Upper lobe of left lung (tissue), 6 donors: ENCODE results near the gene CNR2. TPM values are rescaled to one million over a fixed set of nuclear protein-coding genes. Genes with fewer than 3 reads are reported as not detected.
A peak's percentile ranks its signal among the peaks of the same experiment; 100 is the strongest.

Experiments used
- ATAC-seq, 2 donors: fragments of 200-7000 bp; cut with Tn5 transposase; one replicate each; pipeline ENCODE4 v1.9.1; 2022; ENCODE audit warnings: mild to moderate bottlenecking in 2 of 2, moderate library complexity in 2 of 2; ENCODE audit not compliant: low FRiP score in 2 of 2
- DNase-seq, 2 donors: peaks; one replicate each; pipeline ENCODE4 v3.0.0-alpha.2; 2019 to 2020
- H3K27ac ChIP-seq, 4 donors: fragments of 200-600 bp; sonication (generic); one replicate each; pipeline ENCODE4 v1.5.1; 2016 to 2019
- H3K27me3 ChIP-seq, 4 donors: fragments of 200-600 bp; sonication (generic); one replicate each; pipeline ENCODE4 v1.5.1; 2017 to 2019
- H3K36me3 ChIP-seq, 4 donors: fragments of 200-600 bp; sonication (generic); one replicate each; pipeline ENCODE4 v1.5.1; 2016 to 2019
- H3K4me1 ChIP-seq, 4 donors: fragments of 200-600 bp; sonication (generic); one replicate each; pipeline ENCODE4 v1.5.1; 2018 to 2019
- H3K4me3 ChIP-seq, 4 donors: fragments of 200-600 bp; sonication (generic); one replicate each; pipeline ENCODE4 v1.5.1; 2017 to 2019; ENCODE audit warnings: mild to moderate bottlenecking in 2 of 4, moderate library complexity in 1 of 4
- H3K9me3 ChIP-seq, 4 donors: fragments of 200-600 bp; sonication (generic); one replicate each; pipeline ENCODE4 v1.5.1; 2018 to 2019
- CTCF ChIP-seq, 6 experiments: fragments of 450-650 bp in 4 of 6; fragments of 200-600 bp in 2 of 6; sonication (generic) in 2 of 6; IDR thresholded peaks; one replicate each; pipeline ENCODE4 v1.5.1; 2016 to 2019; ENCODE audit warnings: antibody characterized with exemption in 6 of 6
- EP300 ChIP-seq, 4 donors: sonication (generic); formaldehyde crosslinking; IDR thresholded peaks; one replicate each; pipeline ENCODE4 v1.5.1; 2017; ENCODE audit warnings: antibody characterized with exemption in 4 of 4, control low read depth in 2 of 4
- POLR2A ChIP-seq, 4 donors: fragments of 450-650 bp; IDR thresholded peaks; one replicate each; pipeline ENCODE4 v1.5.1; 2016 to 2017; ENCODE audit warnings: antibody characterized with exemption in 4 of 4, mild to moderate bottlenecking in 2 of 4
- POLR2AphosphoS5 ChIP-seq, 2 donors: sonication (generic); formaldehyde crosslinking; IDR thresholded peaks; one replicate each; pipeline ENCODE4 v1.5.1; 2017; ENCODE audit warnings: antibody characterized with exemption in 2 of 2
- WGBS, 2 donors: methylation state at CpG; one replicate each; pipeline ENCODE4 v1.1.5; 2017 to 2018; 5-methylcytosine and 5-hydroxymethylcytosine counted together
- total RNA-seq, 6 donors: library from RNA; depleted of rRNA in 4 of 6; stranded (reverse); fragments of >200 nt in 4 of 6; gene quantifications; one replicate each; pipeline versions ENCODE4 v1.1.0 to v1.2.1, GENCODE V29; 2016 to 2021
- donor health status: DM: no; HTN: no; CAD: no; lungs with moderate emphysema.
- donor health status: DM: no; HTN: yes; CAD: no; lungs with severe emphysema.

The CNR2 gene
- total RNA-seq, 6 donors from 2014 or later = 0.13 to 0.59 (median 0.24) TPM; not detected in 2

- TF ChIP-seq POLR2AphosphoS5 (IDR thresholded peaks at IDR 0.05) (no peak), CTCF (IDR thresholded peaks at IDR 0.05) (no peak), POLR2A (IDR thresholded peaks at IDR 0.05) (no peak), EP300 (IDR thresholded peaks at IDR 0.05) (no peak)
- WGBS, 2 donors = 84 to 88% methylated on average over 4 of the region's 4 CpGs
- no peak overlapping the region for H3K4me3 ChIP-seq
- peaks cover 0 to 9% (median 0%) of the 10 kb centered on the region in 4 donors for H3K4me1 ChIP-seq
- H3K27me3 ChIP-seq = no peaks in the 10 kb centered on the region
- no peak overlapping the region for H3K27ac ChIP-seq
- no peak for DNase-seq
- no peaks in the 10 kb centered on the region for H3K9me3 ChIP-seq
- no peaks in the 10 kb centered on the region for H3K36me3 ChIP-seq
- ATAC-seq = no peak
Observed at GRCh38 chr1:23928789-23929188, 15.6 kb upstream of the CNR2 start.

GRCh38 chr1:23927097-23927496, 13.9 kb upstream of the CNR2 start:
- no peak for DNase-seq

GRCh38 chr1:23925279-23925678, 12.1 kb upstream of the CNR2 start:
- ATAC-seq (no peak), DNase-seq (no peak)
- Histone ChIP-seq H3K4me3 (no peak overlapping the region), H3K27me3 (no peaks in the 10 kb centered on the region), H3K9me3 (no peaks in the 10 kb centered on the region), H3K36me3 (no peaks in the 10 kb centered on the region), H3K4me1 (peaks cover 0 to 6% (median 5%) of the 10 kb centered on the region in 4 donors), H3K27ac (no peak overlapping the region)
- 78 to 89% methylated on average over 3 of the region's 3 CpGs for WGBS, 2 donors
- TF ChIP-seq POLR2A (IDR thresholded peaks at IDR 0.05) = no peak
- no peak for TF ChIP-seq EP300 (IDR thresholded peaks at IDR 0.05)
- no peak for TF ChIP-seq CTCF (IDR thresholded peaks at IDR 0.05)
- no peak for TF ChIP-seq POLR2AphosphoS5 (IDR thresholded peaks at IDR 0.05)

More at GRCh38 chr1:23927097-23927496, 13.9 kb upstream of the CNR2 start:
- ATAC-seq = no peak
- peaks cover 0 to 9% (median 0%) of the 10 kb centered on the region in 4 donors for H3K4me1 ChIP-seq
- H3K4me3 ChIP-seq = no peak overlapping the region
- 82 to 83% methylated on average over 1 of the region's 1 CpG for WGBS, 2 donors
- no peak overlapping the region for H3K27ac ChIP-seq
- TF ChIP-seq POLR2A (IDR thresholded peaks at IDR 0.05) (no peak), CTCF (IDR thresholded peaks at IDR 0.05) (no peak), POLR2AphosphoS5 (IDR thresholded peaks at IDR 0.05) (no peak), EP300 (IDR thresholded peaks at IDR 0.05) (no peak)
- H3K9me3 ChIP-seq = no peaks in the 10 kb centered on the region
- H3K36me3 ChIP-seq = no peaks in the 10 kb centered on the region
- H3K27me3 ChIP-seq = no peaks in the 10 kb centered on the region

GRCh38 chr1:23924601-23925000, 11.4 kb upstream of the CNR2 start:
- H3K27me3 ChIP-seq = no peaks in the 10 kb centered on the region
- TF ChIP-seq POLR2A (IDR thresholded peaks at IDR 0.05) (no peak), CTCF (IDR thresholded peaks at IDR 0.05) (no peak), POLR2AphosphoS5 (IDR thresholded peaks at IDR 0.05) (no peak), EP300 (IDR thresholded peaks at IDR 0.05) (no peak)
- H3K9me3 ChIP-seq = no peaks in the 10 kb centered on the region
- no peak overlapping the region for H3K4me3 ChIP-seq
- WGBS, 2 donors = 95% methylated on average over 10 to 11 of the region's 11 CpGs
- peaks cover 6 to 12% (median 11%) of the 10 kb centered on the region in 4 donors for H3K4me1 ChIP-seq
- ATAC-seq (no peak), DNase-seq (peak in 1 of 2 donors; percentile 67)
- H3K36me3 ChIP-seq = no peaks in the 10 kb centered on the region
- H3K27ac ChIP-seq = no peak overlapping the region
